ENCODE measurements around the gene MAP3K3.

- no peak for TF ChIP-seq EZH2 (IDR thresholded peaks at IDR 0.05; ENCODE audit: insufficient read depth, poor library complexity, severe bottlenecking)
- TF ChIP-seq EZH2phosphoT487 (IDR thresholded peaks at IDR 0.05; ENCODE audit: insufficient read depth, low read depth): no peak
Observed at GRCh38 chr17:63695889-63696288, 73.7 kb downstream of the MAP3K3 start.
